IMR-90 (cell line): ENCODE data around the gene WBP1.
"Not testable (repeated sequence)": the region's sequence is repeated elsewhere in the genome, so short reads cannot be mapped to it uniquely, and the experiment has no call there.

Experiments
- BHLHE40 ChIP-seq: fragments of 150-350 bp; IDR thresholded peaks from 2 replicates; pipeline ENCODE4 v1.6.1; 2016; ENCODE audit warnings: mild to moderate bottlenecking, low read depth, low read length
- CHD1 ChIP-seq: IDR thresholded peaks from 2 replicates; pipeline ENCODE4 v1.6.1; 2012; ENCODE audit warnings: low read depth, low read length, improper control_type of control experiment
- CTCF ChIP-seq: conservative IDR thresholded peaks from 2 replicates; pipeline ENCODE4 v1.5.1; 2012; ENCODE audit warnings: mild to moderate bottlenecking, low read depth, low read length, improper control_type of control experiment
- ELK1 ChIP-seq: fragments of 150-350 bp; IDR thresholded peaks from 2 replicates; pipeline ENCODE4 v1.6.1; 2016; ENCODE audit warnings: low read depth, mild to moderate bottlenecking, low read length, moderate library complexity, borderline replicate concordance
- FOS ChIP-seq: fragments of 150-350 bp; IDR thresholded peaks from 2 replicates; pipeline ENCODE4 v1.6.1; 2016; ENCODE audit warnings: low read depth, low read length
- MAFK ChIP-seq: IDR thresholded peaks from 2 replicates; pipeline ENCODE4 v1.6.1; 2012; ENCODE audit warnings: low read depth, low read length, improper control_type of control experiment
- MAZ ChIP-seq: IDR thresholded peaks from 2 replicates; pipeline ENCODE4 v1.6.1; 2012; ENCODE audit warnings: low read depth, mild to moderate bottlenecking, low read length, improper control_type of control experiment, moderate library complexity, borderline replicate concordance
- MXI1 ChIP-seq: IDR thresholded peaks from 2 replicates; pipeline ENCODE4 v1.6.1; 2012; ENCODE audit warnings: low read depth, mild to moderate bottlenecking, low read length, moderate library complexity, borderline replicate concordance
- NFE2L2 ChIP-seq: fragments of 150-350 bp; IDR thresholded peaks from 2 replicates; pipeline ENCODE4 v1.6.1; 2016; ENCODE audit warnings: low read depth, mild to moderate bottlenecking, low read length
- POLR2A ChIP-seq: IDR thresholded peaks from 2 replicates; pipeline ENCODE4 v1.6.1; 2012; ENCODE audit warnings: mild to moderate bottlenecking, low read depth, low read length
- RAD21 ChIP-seq: IDR thresholded peaks from 2 replicates; pipeline ENCODE4 v1.6.1; 2012; ENCODE audit warnings: low read length, improper control_type of control experiment
- RCOR1 ChIP-seq: IDR thresholded peaks from 2 replicates; pipeline ENCODE4 v1.6.1; 2012; ENCODE audit warnings: mild to moderate bottlenecking, low read length, improper control_type of control experiment; ENCODE audit not compliant: insufficient replicate concordance
- RFX5 ChIP-seq: IDR thresholded peaks from 2 replicates; pipeline ENCODE4 v1.8.0; 2012; ENCODE audit warnings: low read depth, mild to moderate bottlenecking, low read length, moderate library complexity
- USF2 ChIP-seq: fragments of 150-350 bp; IDR thresholded peaks from 2 replicates; pipeline ENCODE4 v1.6.1; 2017; ENCODE audit warnings: mild to moderate bottlenecking, antibody characterized with exemption, low read length, low read depth

GRCh38 chr2:74470742-74471141, 12.5 kb downstream of the WBP1 start:
- TF ChIP-seq CTCF, RAD21, CHD1, POLR2A, MAZ, BHLHE40, RFX5, RCOR1, MAFK, MXI1, ELK1, NFE2L2, FOS, USF2: not testable (repeated sequence)
